ENCODE measurements around the gene AP1B1. TPM values are rescaled to one million over a fixed set of nuclear protein-coding genes. Genes with fewer than 3 reads are reported as not detected.

AP1B1 gene
- total and polyA plus RNA-seq, 2 donors (not counting 1 experiment from before 2014, with no cell fraction given) = 44.1 to 45.6 TPM

DNA sequence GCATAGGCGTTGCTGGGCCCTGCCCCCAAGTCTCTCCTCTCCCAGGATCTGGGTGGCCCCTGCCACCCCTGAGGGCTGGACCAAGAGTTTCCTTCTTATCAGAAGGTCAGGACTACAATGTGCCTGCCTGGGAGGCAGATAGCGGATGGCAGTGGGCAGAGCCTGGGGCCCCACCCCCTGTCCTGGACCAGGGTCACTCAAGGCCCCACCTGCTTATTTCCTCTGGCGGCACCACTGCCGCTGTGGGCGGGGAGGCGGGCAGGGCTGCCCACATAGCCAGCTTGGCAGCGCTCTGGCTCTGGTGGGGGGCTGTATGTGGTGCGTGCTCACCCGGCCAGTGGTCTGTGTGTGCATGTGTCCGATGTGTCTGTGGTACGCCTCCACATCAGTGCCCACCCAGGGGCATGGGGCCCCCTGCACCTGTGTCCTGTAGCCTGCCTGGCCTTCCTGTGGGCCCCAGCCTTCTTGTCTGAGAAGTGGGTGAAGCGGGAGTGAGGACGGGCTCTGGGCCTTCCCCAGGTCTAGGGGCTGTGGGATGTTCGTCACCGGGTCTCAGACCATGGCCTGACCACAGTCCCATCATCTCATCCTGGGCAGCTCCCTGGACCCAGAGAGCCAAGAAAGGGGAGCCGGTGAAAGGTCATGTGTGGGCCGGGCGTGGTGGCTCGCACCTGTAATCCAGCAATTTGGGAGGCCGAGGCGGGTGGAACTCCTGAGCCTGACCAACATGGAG lies 78.9 kb downstream of the AP1B1 start:
- Histone ChIP-seq H2AFZ (ENCODE audit: low read length) (no peak overlapping the region), H3K27me3 (ENCODE audit: control insufficient read depth, insufficient read depth, low read length) (peaks cover 10% of the 10 kb centered on the region), H3K36me3 (ENCODE audit: control insufficient read depth, insufficient read depth, low read length) (peaks cover 8% of the 10 kb centered on the region), H3K79me2 (ENCODE audit: control insufficient read depth, insufficient read depth, low read length) (peaks cover 14% of the 10 kb centered on the region), H3K9me3 (ENCODE audit: control insufficient read depth, insufficient read depth, low read depth, low read length) (no peaks in the 10 kb centered on the region), H3K27ac (ENCODE audit: insufficient read depth, low read length) (peak overlapping the region; percentile 60), H3K9ac (ENCODE audit: insufficient read depth, low read length) (no peak overlapping the region), H3K4me2 (ENCODE audit: extremely low read depth, insufficient read depth, low read length) (peak overlapping the region; percentile 61), H3K4me3 (replicated peaks in 1 of 4; ENCODE audit: control extremely low read depth in 1 of 4, insufficient read depth in 1 of 4, low read depth in 3 of 4, low read length in 4 of 4) (peak overlapping the region in 1 of 4 experiments; percentile 28), H3K4me1 (ENCODE audit: control insufficient read depth, extremely low read depth, insufficient read depth, low read length) (peaks cover 17% of the 10 kb centered on the region), H4K20me1 (ENCODE audit: control insufficient read depth, extremely low read depth, insufficient read depth, low read length) (no peaks in the 10 kb centered on the region)
- DNase-seq (ENCODE audit: low read depth in 2 of 2) = no peak
- TF ChIP-seq, protein P1, sequence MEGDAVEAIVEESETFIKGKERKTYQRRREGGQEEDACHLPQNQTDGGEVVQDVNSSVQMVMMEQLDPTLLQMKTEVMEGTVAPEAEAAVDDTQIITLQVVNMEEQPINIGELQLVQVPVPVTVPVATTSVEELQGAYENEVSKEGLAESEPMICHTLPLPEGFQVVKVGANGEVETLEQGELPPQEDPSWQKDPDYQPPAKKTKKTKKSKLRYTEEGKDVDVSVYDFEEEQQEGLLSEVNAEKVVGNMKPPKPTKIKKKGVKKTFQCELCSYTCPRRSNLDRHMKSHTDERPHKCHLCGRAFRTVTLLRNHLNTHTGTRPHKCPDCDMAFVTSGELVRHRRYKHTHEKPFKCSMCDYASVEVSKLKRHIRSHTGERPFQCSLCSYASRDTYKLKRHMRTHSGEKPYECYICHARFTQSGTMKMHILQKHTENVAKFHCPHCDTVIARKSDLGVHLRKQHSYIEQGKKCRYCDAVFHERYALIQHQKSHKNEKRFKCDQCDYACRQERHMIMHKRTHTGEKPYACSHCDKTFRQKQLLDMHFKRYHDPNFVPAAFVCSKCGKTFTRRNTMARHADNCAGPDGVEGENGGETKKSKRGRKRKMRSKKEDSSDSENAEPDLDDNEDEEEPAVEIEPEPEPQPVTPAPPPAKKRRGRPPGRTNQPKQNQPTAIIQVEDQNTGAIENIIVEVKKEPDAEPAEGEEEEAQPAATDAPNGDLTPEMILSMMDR (conservative IDR thresholded peaks at IDR 0.05 in 1 of 2, IDR thresholded peaks at IDR 0.05 in 1 of 2; ENCODE audit: low read depth in 1 of 2, low read length in 2 of 2) = no peak
- no peak for TF ChIP-seq EZH2 (IDR thresholded peaks at IDR 0.05; ENCODE audit: low read length, missing control alignments)

DNA sequence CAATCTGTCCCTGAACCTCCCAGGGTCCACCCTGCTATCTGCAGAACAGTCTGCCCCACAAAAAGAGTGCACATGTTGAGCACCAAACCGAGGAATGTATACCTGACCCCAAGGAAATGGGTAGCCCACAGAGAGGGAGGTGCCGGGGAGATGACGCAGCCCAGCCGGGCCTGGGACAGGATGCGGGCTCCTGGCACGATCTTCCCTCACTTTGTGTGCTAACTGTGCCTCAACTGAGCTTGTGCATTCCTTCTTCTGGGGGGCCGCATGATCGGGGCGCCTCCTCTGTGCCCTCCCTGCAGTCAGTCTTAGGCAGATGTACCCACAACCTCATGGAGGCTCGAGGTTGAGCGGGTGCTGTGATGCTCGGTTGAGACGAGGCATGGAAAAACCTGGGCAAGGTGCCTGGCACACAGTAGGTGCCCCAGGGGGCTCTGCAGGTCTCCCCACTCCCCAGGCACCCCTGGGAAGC lies 79.5 kb downstream of the AP1B1 start:
- H3K79me2 ChIP-seq (ENCODE audit: control insufficient read depth, insufficient read depth, low read length) = peaks cover 14% of the 10 kb centered on the region
- peaks cover 8% of the 10 kb centered on the region for H3K36me3 ChIP-seq (ENCODE audit: control insufficient read depth, insufficient read depth, low read length)
- H3K4me3 ChIP-seq (replicated peaks in 1 of 4; ENCODE audit: control extremely low read depth in 1 of 4, insufficient read depth in 1 of 4, low read depth in 3 of 4, low read length in 4 of 4) = peak overlapping the region in 1 of 4 experiments; percentile 28
- H3K4me2 ChIP-seq (ENCODE audit: extremely low read depth, insufficient read depth, low read length) = peak overlapping the region; percentile 61
- H3K4me1 ChIP-seq (ENCODE audit: control insufficient read depth, extremely low read depth, insufficient read depth, low read length) = peaks cover 17% of the 10 kb centered on the region
- no peak overlapping the region for H2AFZ ChIP-seq (ENCODE audit: low read length)
- H4K20me1 ChIP-seq (ENCODE audit: control insufficient read depth, extremely low read depth, insufficient read depth, low read length) = no peaks in the 10 kb centered on the region
- peak; percentile 39 to 85 for DNase-seq (ENCODE audit: low read depth in 2 of 2)
- H3K27ac ChIP-seq (ENCODE audit: insufficient read depth, low read length) = peak overlapping the region; percentile 60
- no peak overlapping the region for H3K9ac ChIP-seq (ENCODE audit: insufficient read depth, low read length)
- no peaks in the 10 kb centered on the region for H3K9me3 ChIP-seq (ENCODE audit: control insufficient read depth, insufficient read depth, low read depth, low read length)
- TF ChIP-seq EZH2 (IDR thresholded peaks at IDR 0.05; ENCODE audit: low read length, missing control alignments) = no peak
- TF ChIP-seq, protein P1 (conservative IDR thresholded peaks at IDR 0.05 in 1 of 2, IDR thresholded peaks at IDR 0.05 in 1 of 2; ENCODE audit: low read depth in 1 of 2, low read length in 2 of 2) = no peak
- peaks cover 3% of the 10 kb centered on the region for H3K27me3 ChIP-seq (ENCODE audit: control insufficient read depth, insufficient read depth, low read length)

DNA sequence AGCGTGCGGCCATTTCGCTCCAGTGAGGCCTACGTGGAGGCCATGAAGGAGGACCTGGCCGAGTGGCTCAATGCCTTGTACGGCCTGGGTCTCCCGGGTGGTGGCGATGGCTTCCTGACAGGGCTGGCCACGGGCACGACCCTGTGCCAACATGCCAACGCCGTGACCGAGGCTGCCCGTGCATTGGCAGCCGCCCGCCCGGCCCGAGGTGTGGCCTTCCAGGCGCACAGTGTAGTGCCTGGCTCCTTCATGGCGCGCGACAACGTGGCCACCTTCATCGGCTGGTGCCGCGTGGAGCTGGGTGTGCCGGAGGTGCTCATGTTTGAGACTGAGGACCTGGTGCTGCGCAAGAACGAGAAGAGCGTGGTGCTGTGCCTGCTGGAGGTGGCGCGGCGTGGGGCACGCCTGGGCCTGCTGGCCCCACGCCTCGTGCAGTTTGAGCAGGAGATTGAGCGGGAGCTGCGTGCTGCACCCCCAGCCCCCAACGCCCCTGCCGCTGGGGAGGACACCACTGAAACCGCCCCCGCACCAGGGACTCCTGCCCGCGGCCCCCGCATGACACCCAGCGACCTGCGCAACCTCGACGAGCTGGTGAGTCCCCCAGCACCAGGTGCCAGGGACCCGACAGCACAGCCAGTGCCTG lies 80.1 kb downstream of the AP1B1 start:
- H3K9me3 ChIP-seq (ENCODE audit: control insufficient read depth, insufficient read depth, low read depth, low read length) = no peaks in the 10 kb centered on the region
- peaks cover 14% of the 10 kb centered on the region for H3K79me2 ChIP-seq (ENCODE audit: control insufficient read depth, insufficient read depth, low read length)
- TF ChIP-seq, protein P1 (conservative IDR thresholded peaks at IDR 0.05 in 1 of 2, IDR thresholded peaks at IDR 0.05 in 1 of 2; ENCODE audit: low read depth in 1 of 2, low read length in 2 of 2) = no peak
- TF ChIP-seq EZH2 (IDR thresholded peaks at IDR 0.05; ENCODE audit: low read length, missing control alignments) = no peak
- no peak overlapping the region for H2AFZ ChIP-seq (ENCODE audit: low read length)
- no peaks in the 10 kb centered on the region for H3K27me3 ChIP-seq (ENCODE audit: control insufficient read depth, insufficient read depth, low read length)
- H3K9ac ChIP-seq (ENCODE audit: insufficient read depth, low read length) = no peak overlapping the region
- peaks cover 8% of the 10 kb centered on the region for H3K36me3 ChIP-seq (ENCODE audit: control insufficient read depth, insufficient read depth, low read length)
- H3K27ac ChIP-seq (ENCODE audit: insufficient read depth, low read length) = peak overlapping the region; percentile 60
- DNase-seq (ENCODE audit: low read depth in 2 of 2) = no peak
- H3K4me3 ChIP-seq (replicated peaks in 1 of 4; ENCODE audit: control extremely low read depth in 1 of 4, insufficient read depth in 1 of 4, low read depth in 3 of 4, low read length in 4 of 4) = peak overlapping the region in 1 of 4 experiments; percentile 89
- H3K4me1 ChIP-seq (ENCODE audit: control insufficient read depth, extremely low read depth, insufficient read depth, low read length) = peaks cover 17% of the 10 kb centered on the region
- H4K20me1 ChIP-seq (ENCODE audit: control insufficient read depth, extremely low read depth, insufficient read depth, low read length) = no peaks in the 10 kb centered on the region
- H3K4me2 ChIP-seq (ENCODE audit: extremely low read depth, insufficient read depth, low read length) = peak overlapping the region; percentile 61
